HUES48 (cell line): ENCODE results near the gene CDX2.

ENCODE experiments used
- H3K27ac ChIP-seq: one replicate; pipeline ENCODE4 v1.7.0; 2013; ENCODE audit warnings: low read depth, low read length, inconsistent platforms
- H3K27me3 ChIP-seq: 2 replicates; pipeline ENCODE4 v1.6.1; 2013; ENCODE audit warnings: mild to moderate bottlenecking, low read length; ENCODE audit not compliant: control insufficient read depth, insufficient read depth
- H3K36me3 ChIP-seq: 2 replicates; pipeline ENCODE4 v1.6.1; 2013; ENCODE audit warnings: low read length; ENCODE audit not compliant: control insufficient read depth, insufficient read depth
- H3K4me1 ChIP-seq: 2 replicates; pipeline ENCODE4 v1.6.1; 2013; ENCODE audit warnings: mild to moderate bottlenecking, low read length; ENCODE audit not compliant: control insufficient read depth, insufficient read depth
- H3K4me3 ChIP-seq: 2 replicates; pipeline ENCODE4 v1.5.1; 2013; ENCODE audit warnings: mild to moderate bottlenecking, low read depth, low read length
- H3K9ac ChIP-seq: 2 replicates; pipeline ENCODE4 v1.6.1; 2013; ENCODE audit warnings: mild to moderate bottlenecking, low read depth, low read length, moderate library complexity
- H3K9me3 ChIP-seq: 2 replicates; pipeline ENCODE4 v1.6.1; 2013; ENCODE audit warnings: low read length; ENCODE audit not compliant: control insufficient read depth, insufficient read depth

CDX2 gene

DNA sequence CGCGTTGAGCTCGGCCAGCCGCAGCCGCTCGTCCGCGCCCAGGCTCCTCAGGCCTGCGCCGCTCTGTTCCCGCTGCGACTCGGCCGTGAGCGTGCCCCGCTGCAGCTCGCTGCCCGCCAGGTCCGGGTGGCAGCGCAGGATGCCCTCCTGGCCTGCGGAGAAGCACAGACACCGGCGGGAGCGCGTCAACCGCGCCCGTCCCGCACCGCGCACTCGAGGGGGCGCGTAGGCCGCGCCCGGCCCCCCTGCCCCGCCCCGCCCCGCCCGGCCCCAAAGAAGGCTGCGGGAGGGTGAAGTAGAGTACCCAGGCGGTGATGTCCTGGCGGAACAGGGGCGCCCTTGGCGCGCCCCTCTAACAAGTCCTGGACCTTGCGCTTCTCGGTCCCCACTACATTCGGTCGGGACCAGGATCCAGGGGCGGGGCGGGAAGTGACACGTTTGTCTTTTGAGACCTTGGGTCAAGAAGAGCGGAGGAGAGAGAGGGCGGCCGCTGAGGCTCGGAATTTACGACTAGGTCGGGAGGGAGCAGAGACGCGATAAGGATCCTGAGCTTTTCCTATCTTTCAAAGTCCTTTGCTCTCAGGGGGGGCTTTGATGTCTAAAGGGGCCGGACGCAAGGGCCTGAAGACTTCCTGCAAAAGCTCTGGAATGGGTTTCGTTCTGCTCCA, 9.3 kb upstream of the CDX2 start:
- Histone ChIP-seq H3K9ac (no peak overlapping the region), H3K4me1 (0 out of 2 replicates have a peak, but pooled peaks cover 8% of the 10 kb centered on the region), H3K27me3 (peaks cover 100% of the 10 kb centered on the region), H3K27ac (no peak overlapping the region), H3K36me3 (no peaks in the 10 kb centered on the region), H3K4me3 (no peak overlapping the region), H3K9me3 (peaks cover 4% of the 10 kb centered on the region; the same call in 1 of the 2 replicates)

DNA sequence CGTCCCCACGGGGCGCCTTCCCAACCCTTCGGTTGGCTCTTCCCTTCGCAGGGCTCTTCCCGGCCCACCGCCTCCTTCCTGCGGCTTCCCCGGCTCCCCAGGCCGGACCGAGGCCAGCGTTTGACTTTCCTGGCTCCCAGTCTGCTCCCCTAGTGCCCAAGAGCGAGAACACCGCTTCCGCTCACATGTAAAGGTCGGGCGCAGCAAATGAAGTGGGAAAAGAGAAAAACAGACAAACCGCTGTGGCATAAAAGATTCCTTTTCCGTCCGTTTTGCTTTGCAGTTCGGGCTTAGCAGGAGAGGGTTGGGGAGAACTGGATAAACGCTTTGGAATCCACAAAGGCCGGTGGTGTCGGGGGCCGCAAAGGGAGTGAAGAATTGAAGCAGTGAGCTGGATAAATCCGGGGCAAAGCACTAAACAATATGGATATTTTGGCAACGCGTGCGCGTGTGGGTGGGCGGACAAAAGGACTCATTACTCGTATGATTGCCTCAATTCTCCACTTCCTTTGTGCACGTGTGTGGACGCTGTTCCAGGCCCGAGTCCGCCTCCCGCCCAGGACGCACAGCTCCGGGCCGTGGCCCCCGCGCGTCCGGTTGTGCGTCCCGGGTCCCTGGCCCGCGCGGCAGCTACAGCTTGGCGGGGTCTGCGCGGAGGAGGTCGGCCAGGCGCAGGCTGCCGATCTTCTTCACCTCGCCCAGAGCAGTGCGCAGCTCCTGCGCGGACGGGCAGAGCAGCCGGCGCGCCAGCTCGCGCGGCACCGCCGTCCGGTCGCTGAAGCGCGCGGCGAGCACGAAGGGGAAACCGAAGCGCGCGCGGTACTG, 8.6 kb upstream of the CDX2 start:
- Histone ChIP-seq H3K4me1 (0 out of 2 replicates have a peak, but pooled peaks cover 8% of the 10 kb centered on the region), H3K27me3 (peaks cover 100% of the 10 kb centered on the region), H3K4me3 (no peak overlapping the region), H3K9me3 (peaks cover 4% of the 10 kb centered on the region; the same call in 1 of the 2 replicates), H3K36me3 (no peaks in the 10 kb centered on the region), H3K27ac (no peak overlapping the region), H3K9ac (no peak overlapping the region)

DNA sequence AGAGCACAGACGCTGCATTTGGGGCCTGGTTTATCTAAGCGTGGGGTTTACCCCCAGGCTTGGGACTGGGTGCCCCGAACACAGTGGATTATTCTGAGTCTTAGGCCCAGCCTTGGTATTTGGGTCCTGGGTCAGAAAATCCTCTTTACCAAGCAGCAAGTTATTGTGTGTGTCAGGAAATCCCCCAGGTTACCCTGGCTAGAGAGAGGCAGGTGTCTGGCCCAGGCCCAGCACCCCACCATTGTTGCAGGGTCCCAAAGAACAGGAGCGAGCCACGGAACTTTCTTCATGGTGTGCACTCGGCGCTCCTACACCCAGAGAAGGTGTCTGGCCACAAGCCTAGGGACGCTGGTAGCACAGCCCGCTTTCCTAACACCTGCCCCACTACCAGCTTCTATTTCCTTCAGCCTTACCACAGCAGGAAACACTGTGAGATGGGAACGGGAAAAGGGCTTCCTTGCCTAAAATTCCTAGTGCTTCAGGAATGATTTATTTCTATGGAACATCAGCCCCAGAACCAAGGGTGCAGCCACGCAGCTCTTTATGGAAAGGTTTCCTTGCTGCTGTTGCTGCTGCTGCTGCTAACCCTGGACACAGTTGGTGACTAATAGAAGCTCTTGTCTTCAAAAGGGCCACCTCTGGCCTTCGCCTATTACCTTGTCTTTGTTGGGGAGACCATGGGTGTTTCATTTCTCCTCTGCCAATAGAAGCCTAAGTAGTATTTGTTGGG, 7.4 kb upstream of the CDX2 start:
- Histone ChIP-seq H3K27me3 (peaks cover 100% of the 10 kb centered on the region), H3K4me1 (peaks cover 16% of the 10 kb centered on the region), H3K4me3 (no peak overlapping the region), H3K36me3 (no peaks in the 10 kb centered on the region), H3K9ac (no peak overlapping the region), H3K27ac (no peak overlapping the region), H3K9me3 (peaks cover 4% of the 10 kb centered on the region; the same call in 1 of the 2 replicates)

DNA sequence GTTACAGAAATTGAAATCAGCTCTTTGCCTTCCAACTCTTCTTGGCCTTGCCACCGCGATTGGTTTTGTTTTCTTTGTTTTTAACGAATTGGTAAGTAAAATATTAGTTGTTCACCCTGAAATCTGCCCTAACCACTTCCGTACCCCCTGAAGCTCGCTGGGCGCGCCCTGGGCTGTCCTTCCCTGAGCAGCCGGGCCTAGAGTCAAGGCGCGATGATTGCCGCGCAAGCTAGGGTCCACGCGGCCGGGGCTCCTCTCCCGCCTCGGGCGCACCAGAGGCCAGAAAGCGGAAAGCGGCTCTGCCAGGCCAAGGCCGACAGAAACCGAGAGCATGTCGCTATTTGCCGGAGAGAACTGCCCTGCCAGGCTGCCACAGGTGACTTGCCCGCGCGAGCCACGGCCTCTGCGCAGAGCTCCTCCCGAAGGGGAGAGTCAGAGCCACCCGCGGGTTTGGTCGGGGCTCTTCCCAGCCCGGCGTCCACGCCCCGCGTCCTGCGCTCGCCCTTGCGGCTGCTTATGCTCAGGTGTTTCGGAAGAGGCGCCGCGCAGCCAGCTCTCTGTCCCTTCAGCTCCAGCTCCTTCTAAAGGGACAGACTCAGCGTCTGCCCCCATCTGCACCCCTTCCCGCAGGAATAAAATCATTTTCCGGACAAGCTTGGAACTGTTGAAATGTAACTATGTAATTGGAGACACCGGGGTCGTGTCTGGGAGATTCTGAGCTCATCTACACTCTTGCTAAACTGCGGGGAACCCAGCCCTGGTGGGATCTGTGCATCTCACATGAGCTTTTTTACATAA, 6.6 kb upstream of the CDX2 start:
- Histone ChIP-seq H3K4me3 (no peak overlapping the region), H3K27ac (no peak overlapping the region), H3K27me3 (peaks cover 100% of the 10 kb centered on the region), H3K36me3 (no peaks in the 10 kb centered on the region), H3K4me1 (peaks cover 22% of the 10 kb centered on the region), H3K9ac (no peak overlapping the region), H3K9me3 (peaks cover 4% of the 10 kb centered on the region; the same call in 1 of the 2 replicates)

GRCh38 chr13:27973961-27974662, 5.0 kb upstream of the CDX2 start:
- no peaks in the 10 kb centered on the region for H3K36me3 ChIP-seq
- H3K9ac ChIP-seq, result no peak overlapping the region
- no peak overlapping the region for H3K27ac ChIP-seq
- no peak overlapping the region for H3K4me3 ChIP-seq
- peaks cover 100% of the 10 kb centered on the region for H3K27me3 ChIP-seq
- H3K4me1 ChIP-seq, result peaks cover 35% of the 10 kb centered on the region
- peaks cover 4% of the 10 kb centered on the region; the same call in 1 of the 2 replicates for H3K9me3 ChIP-seq

- Histone ChIP-seq H3K27ac (no peak overlapping the region), H3K4me1 (peaks cover 31% of the 10 kb centered on the region), H3K9me3 (peaks cover 4% of the 10 kb centered on the region; the same call in 1 of the 2 replicates), H3K4me3 (no peak overlapping the region), H3K36me3 (no peaks in the 10 kb centered on the region), H3K27me3 (peaks cover 100% of the 10 kb centered on the region), H3K9ac (no peak overlapping the region)
Observed at GRCh38 chr13:27973291-27973690, 4.2 kb upstream of the CDX2 start.

GRCh38 chr13:27972478-27972820, 3.3 kb upstream of the CDX2 start:
- H3K36me3 ChIP-seq, result no peaks in the 10 kb centered on the region
- no peak overlapping the region for H3K9ac ChIP-seq
- H3K27me3 ChIP-seq, result peaks cover 100% of the 10 kb centered on the region
- H3K4me1 ChIP-seq, result peaks cover 31% of the 10 kb centered on the region
- no peak overlapping the region for H3K4me3 ChIP-seq
- H3K9me3 ChIP-seq, result peaks cover 4% of the 10 kb centered on the region; the same call in 1 of the 2 replicates
- H3K27ac ChIP-seq, result no peak overlapping the region

DNA sequence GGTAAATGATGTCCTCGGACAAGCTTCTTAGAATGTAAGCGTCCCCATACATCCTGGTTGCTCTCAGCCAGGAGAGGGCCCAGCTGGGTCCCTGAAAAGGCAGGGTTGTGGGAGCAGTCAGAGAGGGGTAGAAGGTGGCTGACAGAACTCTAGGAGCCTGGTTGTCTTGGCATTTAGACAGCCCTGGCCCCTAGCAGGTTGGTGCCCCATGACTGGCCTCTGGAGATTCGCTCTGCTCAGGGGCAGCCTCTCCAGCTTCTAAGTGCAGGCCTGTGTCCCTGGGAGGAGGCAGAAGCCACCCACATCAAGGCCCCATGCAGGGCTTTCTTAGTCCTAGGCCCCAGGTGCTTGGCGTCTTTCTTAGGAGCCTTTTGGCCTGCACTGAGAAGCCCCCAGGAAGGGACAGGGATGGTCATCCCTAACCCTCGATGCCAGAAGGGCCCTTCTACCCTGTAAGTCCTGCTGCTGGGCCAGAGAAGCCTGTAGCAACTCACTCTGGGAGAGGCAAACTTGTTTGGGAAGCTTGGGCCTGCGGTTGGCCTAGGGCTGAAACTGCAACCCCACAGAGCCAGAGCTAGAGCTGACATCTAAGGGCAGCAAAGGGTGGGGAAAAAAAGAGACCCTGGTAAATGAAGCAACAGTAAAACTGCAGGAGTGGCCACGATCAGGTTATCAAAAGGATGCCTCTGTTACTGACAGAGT, 2.8 kb upstream of the CDX2 start:
- Histone ChIP-seq H3K36me3 (no peaks in the 10 kb centered on the region), H3K4me1 (peaks cover 31% of the 10 kb centered on the region), H3K9me3 (peaks cover 4% of the 10 kb centered on the region; the same call in 1 of the 2 replicates), H3K27me3 (peaks cover 100% of the 10 kb centered on the region), H3K27ac (no peak overlapping the region), H3K4me3 (no peak overlapping the region), H3K9ac (no peak overlapping the region)

DNA sequence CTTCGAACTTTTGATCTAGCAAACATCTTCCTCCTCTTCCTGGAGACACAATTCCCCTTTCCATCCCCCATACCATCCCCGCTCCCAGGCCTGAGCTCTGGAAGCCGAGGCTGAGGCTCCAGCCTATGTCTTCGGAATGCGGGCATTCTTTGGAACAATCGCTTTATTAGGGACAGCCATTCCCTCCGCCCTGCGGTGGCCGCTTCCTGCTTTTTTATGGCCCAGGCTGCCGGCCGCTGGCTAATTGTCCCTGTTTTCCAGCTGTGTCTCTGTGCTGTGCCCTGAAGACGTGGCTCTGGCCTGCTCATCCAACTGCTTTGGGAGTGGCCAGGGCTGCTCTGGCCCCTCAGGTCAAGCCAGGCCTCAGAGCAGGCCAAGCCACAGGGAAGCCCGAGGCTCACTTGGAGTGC, 2.1 kb upstream of the CDX2 start:
- Histone ChIP-seq H3K9ac (no peak overlapping the region), H3K27ac (no peak overlapping the region), H3K27me3 (peaks cover 100% of the 10 kb centered on the region), H3K4me3 (no peak overlapping the region), H3K36me3 (no peaks in the 10 kb centered on the region), H3K4me1 (peaks cover 36% of the 10 kb centered on the region), H3K9me3 (peaks cover 4% of the 10 kb centered on the region; the same call in 1 of the 2 replicates)
